Uterus (tissue), 4 donors: ENCODE results near the gene GON4L. TPM values are rescaled to one million over a fixed set of nuclear protein-coding genes. Genes with fewer than 3 reads are reported as not detected.
A peak's percentile ranks its signal among the peaks of the same experiment; 100 is the strongest.

Experiments used
- DNase-seq, 2 donors: peaks; one replicate each; pipeline ENCODE4 v3.0.0-alpha.2; 2019 to 2020
- H3K27ac ChIP-seq, 2 donors: fragments of 200-600 bp; sonication (generic); 1 replicate in 1 of 2; 2 replicates in 1 of 2; pipeline ENCODE4 v1.5.1; 2016 to 2018
- H3K27me3 ChIP-seq, 2 donors: fragments of 200-600 bp; sonication (generic); one replicate each; pipeline ENCODE4 v1.5.1; 2018 to 2019; ENCODE audit warnings: control low read depth in 1 of 2
- H3K36me3 ChIP-seq, 2 donors: fragments of 200-600 bp; sonication (generic); one replicate each; pipeline ENCODE4 v1.5.1; 2019; ENCODE audit warnings: control low read depth in 1 of 2
- H3K4me1 ChIP-seq, 2 donors: fragments of 200-600 bp; sonication (generic); one replicate each; pipeline ENCODE4 v1.5.1; 2018 to 2019; ENCODE audit warnings: control low read depth in 1 of 2
- H3K4me3 ChIP-seq, 2 donors: fragments of 200-600 bp; sonication (generic); 1 replicate in 1 of 2; 2 replicates in 1 of 2; pipeline ENCODE4 v1.5.1; 2018 to 2019; ENCODE audit warnings: mild to moderate bottlenecking in 1 of 2
- H3K9me3 ChIP-seq, 2 donors: fragments of 200-600 bp; sonication (generic); one replicate each; pipeline ENCODE4 v1.5.1; 2019; ENCODE audit warnings: control low read depth in 1 of 2
- POLR2A ChIP-seq, 2 donors: fragments of 450-650 bp; IDR thresholded peaks; one replicate each; pipeline ENCODE4 v1.6.1; 2016; ENCODE audit warnings: antibody characterized with exemption in 2 of 2, mild to moderate bottlenecking in 1 of 2, moderate library complexity in 1 of 2
- intact Hi-C: fragments of 100-400 bp; cut with DNase I; formaldehyde crosslinking; loops from one replicate; pipeline ENCODE4 v1.15.1; 2023; ENCODE audit warnings: low total_unique reads
- total RNA-seq, 4 donors: library from RNA; depleted of rRNA in 3 of 4; stranded (reverse); fragments of >200 nt in 3 of 4; gene quantifications; one replicate each; pipeline versions ENCODE4 v1.1.0 to v1.2.4, GENCODE V29; 2014 to 2023
- TF ChIP-seq, protein P1 (sequence below), 4 experiments: fragments of 200-600 bp in 2 of 4; fragments of 450-650 bp in 2 of 4; sonication (generic) in 2 of 4; IDR thresholded peaks; one replicate each; pipeline ENCODE4 v1.5.1; 2016 to 2019; ENCODE audit warnings: antibody characterized with exemption in 4 of 4, mild to moderate bottlenecking in 2 of 4, moderate library complexity in 1 of 4
- donor health status: DM: yes; HTN: yes; CAD: no.

Gene GON4L
- total RNA-seq, 4 donors from 2014 or later, result 49.7 to 93.8 (median 51.9) TPM

GRCh38 chr1:155860970-155861510 is 4.0 kb upstream of the GON4L start:
- intact Hi-C loops, result no loop called here
- Histone ChIP-seq H3K4me1 (peaks cover 0 to 6% of the 10 kb centered on the region in 2 donors), H3K27ac (peak overlapping the region; percentile 94), H3K36me3 (no peaks in the 10 kb centered on the region), H3K9me3 (no peaks in the 10 kb centered on the region), H3K4me3 (peak overlapping the region; percentile 35 to 38), H3K27me3 (no peaks in the 10 kb centered on the region)
- DNase-seq, result no peak
- TF ChIP-seq, protein P1, sequence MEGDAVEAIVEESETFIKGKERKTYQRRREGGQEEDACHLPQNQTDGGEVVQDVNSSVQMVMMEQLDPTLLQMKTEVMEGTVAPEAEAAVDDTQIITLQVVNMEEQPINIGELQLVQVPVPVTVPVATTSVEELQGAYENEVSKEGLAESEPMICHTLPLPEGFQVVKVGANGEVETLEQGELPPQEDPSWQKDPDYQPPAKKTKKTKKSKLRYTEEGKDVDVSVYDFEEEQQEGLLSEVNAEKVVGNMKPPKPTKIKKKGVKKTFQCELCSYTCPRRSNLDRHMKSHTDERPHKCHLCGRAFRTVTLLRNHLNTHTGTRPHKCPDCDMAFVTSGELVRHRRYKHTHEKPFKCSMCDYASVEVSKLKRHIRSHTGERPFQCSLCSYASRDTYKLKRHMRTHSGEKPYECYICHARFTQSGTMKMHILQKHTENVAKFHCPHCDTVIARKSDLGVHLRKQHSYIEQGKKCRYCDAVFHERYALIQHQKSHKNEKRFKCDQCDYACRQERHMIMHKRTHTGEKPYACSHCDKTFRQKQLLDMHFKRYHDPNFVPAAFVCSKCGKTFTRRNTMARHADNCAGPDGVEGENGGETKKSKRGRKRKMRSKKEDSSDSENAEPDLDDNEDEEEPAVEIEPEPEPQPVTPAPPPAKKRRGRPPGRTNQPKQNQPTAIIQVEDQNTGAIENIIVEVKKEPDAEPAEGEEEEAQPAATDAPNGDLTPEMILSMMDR (IDR thresholded peaks at IDR 0.05), result no peak
- TF ChIP-seq POLR2A (IDR thresholded peaks at IDR 0.05), result no peak

- Histone ChIP-seq H3K36me3 (no peaks in the 10 kb centered on the region), H3K4me3 (peak overlapping the region; percentile 35 to 38), H3K4me1 (peaks cover 0 to 6% of the 10 kb centered on the region in 2 donors), H3K27ac (peak overlapping the region; percentile 94), H3K9me3 (no peaks in the 10 kb centered on the region), H3K27me3 (no peaks in the 10 kb centered on the region)
- intact Hi-C loops, result no loop called here
- peak in 1 of 2 donors; percentile 46 for TF ChIP-seq POLR2A (IDR thresholded peaks at IDR 0.05)
- TF ChIP-seq, protein P1 (IDR thresholded peaks at IDR 0.05), result no peak
- peak; percentile 90 for DNase-seq
Measured at GRCh38 chr1:155859881-155860871, 3.2 kb upstream of the GON4L start.

DNA sequence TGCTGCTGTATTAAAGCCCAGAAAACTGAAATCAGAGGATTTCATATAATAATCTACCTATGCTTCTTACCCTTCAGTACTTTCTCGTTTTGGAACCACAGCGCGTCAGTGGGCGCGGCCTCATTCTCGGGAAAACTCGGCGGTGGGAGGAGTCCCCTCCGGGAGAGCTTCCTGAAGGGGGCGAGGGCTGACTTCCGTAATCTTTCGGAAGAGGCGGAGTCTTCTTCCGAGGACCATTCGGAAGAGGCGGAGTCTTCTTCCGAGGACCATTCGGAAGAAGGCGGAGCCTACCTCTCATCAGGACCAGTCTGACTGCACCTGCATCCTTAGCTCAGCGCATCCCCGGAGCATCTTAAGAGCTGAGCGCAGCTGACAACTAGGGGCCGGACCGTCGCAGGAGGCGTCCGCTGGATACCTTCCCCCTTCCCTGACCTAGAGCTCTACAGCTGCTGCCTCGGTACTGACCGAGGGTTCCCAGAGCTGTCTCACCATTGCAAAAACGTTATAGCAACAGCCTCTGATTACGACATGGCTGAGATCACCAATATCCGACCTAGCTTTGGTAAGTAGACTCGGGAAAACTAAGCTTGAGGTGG is 2.3 kb upstream of the GON4L start, which contains the start of gene SYT11:
Gene SYT11 (plus strand): TSS at position 334 of the 596 bp plus-strand sequence. CDS start 195 bp downstream, at position 529.
- intact Hi-C loops, result no loop called here
- Histone ChIP-seq H3K4me1 (peaks cover 0 to 6% of the 10 kb centered on the region in 2 donors), H3K9me3 (no peaks in the 10 kb centered on the region), H3K36me3 (no peaks in the 10 kb centered on the region), H3K27ac (peak within 1 kb of the TSS; percentile 94), H3K27me3 (no peaks in the 10 kb centered on the region), H3K4me3 (peak within 1 kb of the TSS; percentile 35 to 38)
- peak; percentile 96 to 97 for DNase-seq
- TF ChIP-seq, protein P1 (IDR thresholded peaks at IDR 0.05), result peak in 2 of 4 experiments; percentile 13 to 33
- peak; percentile 46 to 54 for TF ChIP-seq POLR2A (IDR thresholded peaks at IDR 0.05)

- intact Hi-C loops, result no loop called here
- Histone ChIP-seq H3K4me3 (peak overlapping the region; percentile 35 to 38), H3K9me3 (no peaks in the 10 kb centered on the region), H3K27ac (peak overlapping the region; percentile 94), H3K4me1 (peaks cover 0 to 6% of the 10 kb centered on the region in 2 donors), H3K36me3 (no peaks in the 10 kb centered on the region), H3K27me3 (no peaks in the 10 kb centered on the region)
- DNase-seq, result peak; percentile 47 to 55
- no peak for TF ChIP-seq POLR2A (IDR thresholded peaks at IDR 0.05)
- TF ChIP-seq, protein P1 (IDR thresholded peaks at IDR 0.05), result no peak
Measured at GRCh38 chr1:155858800-155859233, 1.8 kb upstream of the GON4L start.
